A673 (cell line): ENCODE results near the gene HPS6.

Experiments used
- CTCF ChIP-seq: fragments of 300-800, 200-600 bp; sonication (generic); conservative IDR thresholded peaks from 2 replicates; pipeline ENCODE4 v1.5.1; 2017; ENCODE audit warnings: low read depth, mild to moderate bottlenecking, antibody characterized with exemption, low read length, moderate library complexity, mixed read lengths
- EZH2 ChIP-seq: fragments of 200-600 bp; sonication (generic); IDR thresholded peaks from 2 replicates; pipeline ENCODE4 v1.6.1; 2017; ENCODE audit warnings: borderline replicate concordance, low read depth, mild to moderate bottlenecking, mixed read lengths, antibody characterized with exemption, low read length; ENCODE audit not compliant: poor library complexity, severe bottlenecking

DNA sequence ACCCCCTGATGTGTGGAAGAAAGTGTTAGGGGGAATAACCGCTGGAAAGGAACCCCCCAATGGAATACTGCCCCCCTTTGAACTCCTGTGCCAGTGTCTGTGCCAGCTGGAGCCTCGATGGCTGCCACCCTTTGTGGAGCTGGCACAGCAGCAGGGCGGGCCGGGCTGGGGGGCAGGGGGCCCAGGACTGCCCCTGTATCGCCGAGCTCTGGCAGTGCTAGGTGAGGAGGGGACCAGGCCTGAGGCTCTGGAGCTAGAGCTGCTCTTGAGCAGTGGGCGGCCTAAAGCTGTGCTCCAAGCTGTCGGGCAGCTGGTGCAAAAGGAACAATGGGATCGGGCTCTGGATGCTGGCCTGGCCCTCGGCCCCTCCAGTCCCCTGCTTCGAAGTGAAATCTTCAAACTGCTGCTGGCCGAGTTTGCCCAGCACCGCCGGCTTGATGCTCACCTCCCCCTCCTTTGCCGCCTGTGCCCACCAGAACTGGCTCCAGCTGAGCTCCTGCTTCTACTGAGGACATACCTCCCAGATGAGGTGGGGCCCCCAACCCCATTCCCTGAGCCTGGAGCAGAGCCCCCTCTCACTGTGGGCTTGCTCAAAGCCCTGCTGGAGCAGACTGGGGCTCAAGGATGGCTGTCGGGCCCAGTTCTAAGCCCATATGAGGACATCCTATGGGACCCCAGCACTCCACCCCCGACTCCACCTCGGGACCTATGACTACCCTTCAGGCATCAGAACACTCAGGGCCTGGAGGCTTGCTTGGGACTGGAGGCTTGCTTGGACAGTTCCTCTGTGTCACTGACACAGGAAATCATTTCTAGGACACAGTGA lies 2.2 kb downstream of the HPS6 start:
- TF ChIP-seq CTCF (no peak), EZH2 (no peak)
